B cell (primary cell): ENCODE data around the gene PTGFRN.

Experiments
- EZH2 ChIP-seq: IDR thresholded peaks from 2 replicates; pipeline ENCODE4 v1.6.1; 2012; ENCODE audit warnings: borderline replicate concordance, low read depth, mild to moderate bottlenecking, moderate library complexity, low read length; ENCODE audit not compliant: insufficient read depth, poor library complexity, severe bottlenecking
- TF ChIP-seq, protein P1 (sequence below): fragments of 200-600 bp; IDR thresholded peaks from one replicate; pipeline ENCODE4 v1.8.0; 2022; ENCODE audit warnings: antibody characterized with exemption, mild to moderate bottlenecking

DNA sequence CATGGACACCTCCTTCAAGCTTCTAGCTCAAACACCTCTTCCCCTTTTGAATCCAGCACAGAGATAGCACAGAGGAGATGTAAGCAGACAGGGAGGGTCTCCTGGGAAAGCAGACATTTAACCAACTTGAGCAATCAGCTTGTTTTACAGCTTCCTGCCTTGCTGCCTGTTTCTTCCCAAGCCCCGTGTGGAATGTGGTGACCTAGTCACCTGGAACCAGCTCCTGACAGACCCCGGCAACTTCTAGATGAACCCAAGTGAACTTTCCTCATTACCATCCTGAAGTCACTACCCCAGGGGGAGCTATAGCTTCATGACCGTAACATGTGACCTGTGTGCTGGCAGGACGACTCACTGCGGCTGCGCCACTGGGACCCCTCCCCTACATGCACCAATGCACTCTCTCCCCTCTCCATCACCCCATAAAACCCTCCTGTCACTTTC lies 126.3 kb downstream of the PTGFRN start:
- TF ChIP-seq, protein P1, sequence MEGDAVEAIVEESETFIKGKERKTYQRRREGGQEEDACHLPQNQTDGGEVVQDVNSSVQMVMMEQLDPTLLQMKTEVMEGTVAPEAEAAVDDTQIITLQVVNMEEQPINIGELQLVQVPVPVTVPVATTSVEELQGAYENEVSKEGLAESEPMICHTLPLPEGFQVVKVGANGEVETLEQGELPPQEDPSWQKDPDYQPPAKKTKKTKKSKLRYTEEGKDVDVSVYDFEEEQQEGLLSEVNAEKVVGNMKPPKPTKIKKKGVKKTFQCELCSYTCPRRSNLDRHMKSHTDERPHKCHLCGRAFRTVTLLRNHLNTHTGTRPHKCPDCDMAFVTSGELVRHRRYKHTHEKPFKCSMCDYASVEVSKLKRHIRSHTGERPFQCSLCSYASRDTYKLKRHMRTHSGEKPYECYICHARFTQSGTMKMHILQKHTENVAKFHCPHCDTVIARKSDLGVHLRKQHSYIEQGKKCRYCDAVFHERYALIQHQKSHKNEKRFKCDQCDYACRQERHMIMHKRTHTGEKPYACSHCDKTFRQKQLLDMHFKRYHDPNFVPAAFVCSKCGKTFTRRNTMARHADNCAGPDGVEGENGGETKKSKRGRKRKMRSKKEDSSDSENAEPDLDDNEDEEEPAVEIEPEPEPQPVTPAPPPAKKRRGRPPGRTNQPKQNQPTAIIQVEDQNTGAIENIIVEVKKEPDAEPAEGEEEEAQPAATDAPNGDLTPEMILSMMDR = no peak
- no peak for TF ChIP-seq EZH2
